ENCODE data around the gene HEPACAM2. TPM values are rescaled to one million over a fixed set of nuclear protein-coding genes. Genes with fewer than 3 reads are reported as not detected.

Gene HEPACAM2
- total RNA-seq, 1 experiment from 2014 or later, result not detected

- Histone ChIP-seq H4K5ac (ENCODE audit: insufficient read length, low read depth, low read length) (no peak overlapping the region), H4K20me1 (ENCODE audit: control insufficient read depth, insufficient read depth, insufficient read length) (no peaks in the 10 kb centered on the region), H3K23ac (ENCODE audit: insufficient read length, low read depth, low read length) (no peak overlapping the region), H3K18ac (ENCODE audit: insufficient read length, low read depth, low read length) (no peak overlapping the region), H2BK12ac (ENCODE audit: insufficient read length, low read depth, low read length) (no peak overlapping the region), H3K27ac (ENCODE audit: insufficient read length, low read depth, low read length) (no peak overlapping the region), H4K8ac (replicated peaks; ENCODE audit: insufficient read length, low read depth, low read length) (no peak overlapping the region), H3K4me1 (ENCODE audit: insufficient read depth, low read length) (no peaks in the 10 kb centered on the region), H4K91ac (ENCODE audit: insufficient read length, low read depth, low read length) (no peak overlapping the region), H3K56ac (ENCODE audit: insufficient read length, low read depth, low read length) (no peak overlapping the region), H3K14ac (ENCODE audit: insufficient read depth, low read length) (no peak overlapping the region), H3K27me3 (ENCODE audit: insufficient read depth, low read length) (no peaks in the 10 kb centered on the region), H3K4me2 (ENCODE audit: insufficient read depth, insufficient read length, low read length) (no peak overlapping the region), H3K4ac (ENCODE audit: low read depth, low read length) (no peak overlapping the region), H2AFZ (ENCODE audit: low read length) (no peak overlapping the region), H2BK15ac (ENCODE audit: low read depth, low read length) (no peak overlapping the region), H3K9ac (ENCODE audit: extremely low read depth, insufficient read length, low read length) (no peak overlapping the region), H2AK5ac (ENCODE audit: insufficient read length, low read length) (no peak overlapping the region), H3K9me3 (ENCODE audit: control insufficient read depth, low read depth, low read length) (no peaks in the 10 kb centered on the region), H3T11ph (ENCODE audit: low read length) (no peak overlapping the region), H3K79me2 (ENCODE audit: insufficient read depth, low read length) (no peaks in the 10 kb centered on the region), H2BK5ac (ENCODE audit: insufficient read length, low read length) (no peak overlapping the region), H2BK20ac (ENCODE audit: low read depth, low read length, poor library complexity, severe bottlenecking) (no peak overlapping the region), H3K79me1 (ENCODE audit: insufficient read depth, low read depth, low read length, poor library complexity, severe bottlenecking) (peaks cover 3% of the 10 kb centered on the region), H3K23me2 (ENCODE audit: insufficient read length, low read depth, low read length, poor library complexity, severe bottlenecking) (no peaks in the 10 kb centered on the region), H2BK120ac (ENCODE audit: low read depth, low read length, poor library complexity, severe bottlenecking) (no peak overlapping the region)
- Mint-ChIP-seq H3K36me3 (ENCODE audit: insufficient read depth in 1 of 3, low read depth in 3 of 3) (no peaks in the 10 kb centered on the region), H3K27me3 (ENCODE audit: low read depth) (no peaks in the 10 kb centered on the region), H3K4me1 (no peaks in the 10 kb centered on the region), H3K4me3 (no peak overlapping the region), H3K9me3 (no peaks in the 10 kb centered on the region), H3K27ac (no peak overlapping the region)
- no peak for TF ChIP-seq CTCF (conservative IDR thresholded peaks at IDR 0.05)
- WGBS (ENCODE audit: extremely low coverage, insufficient read length, low lambda C conversion rate), result no CpG with 5 or more reads among the region's 4 CpGs
- DNase-seq, result no peak
These were observed 11.9 kb upstream of the HEPACAM2 start for GRCh38 chr7:93238131-93238530.
